NCI-H2107 treated with DMSO at 0.1 percent for 48 hours (cell line): ENCODE results near the gene BIRC7.
"Not testable (repeated sequence)": the region's sequence is repeated elsewhere in the genome, so short reads cannot be mapped to it uniquely, and the experiment has no call there.

Experiments
- DNase-seq: peaks from one replicate; lab custom pipeline; 2025; ENCODE audit not compliant: unreplicated experiment; lab: John Stamatoyannopoulos, UW

Gene BIRC7

DNA sequence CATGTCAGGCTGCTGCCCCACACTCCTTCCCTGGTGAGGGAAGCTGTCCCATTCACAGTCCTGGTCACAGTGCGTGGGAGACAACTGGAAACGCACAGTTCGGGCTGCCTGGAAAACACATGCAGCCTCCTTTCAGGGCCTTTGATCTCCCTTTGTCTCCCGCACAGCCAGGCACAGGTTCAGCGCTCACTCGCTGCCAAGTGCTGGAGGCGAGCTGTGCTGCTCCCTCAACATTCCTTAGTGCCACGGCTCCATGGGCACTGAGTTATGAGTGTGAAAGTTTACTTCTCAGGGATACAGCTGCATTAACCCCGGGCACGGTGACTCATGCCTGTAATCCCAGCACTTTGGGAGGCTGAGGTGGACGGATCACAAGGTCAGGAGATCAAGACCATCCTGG is 28.8 kb upstream of the BIRC7 start:
- DNase-seq = no peak

DNA sequence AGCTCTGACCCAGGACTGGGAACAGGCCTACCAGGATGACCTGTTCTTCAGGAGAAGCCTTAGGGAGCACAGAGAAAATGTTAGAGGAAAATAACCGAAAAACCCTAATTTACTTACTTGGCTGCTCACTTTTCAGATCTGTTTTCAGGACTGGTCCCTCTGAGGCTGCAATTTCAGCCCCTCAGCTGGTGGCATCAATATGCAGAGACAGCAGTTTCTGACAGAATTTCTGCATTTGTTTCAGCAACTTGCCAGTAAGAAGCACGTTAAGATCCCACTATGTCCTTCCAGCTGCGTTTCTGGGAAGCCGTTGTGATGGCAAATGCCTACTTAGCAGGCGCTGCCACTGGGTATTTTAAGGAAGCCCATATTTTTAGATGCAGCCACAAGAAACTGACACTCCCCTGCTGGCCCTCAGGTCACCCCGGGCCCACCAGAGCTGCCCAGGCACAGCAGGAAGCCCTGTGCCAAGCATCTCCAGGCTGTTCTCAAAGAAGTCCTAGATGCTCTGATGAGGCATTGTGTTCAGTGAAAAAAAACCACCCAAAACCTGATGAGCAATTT is 27.3 kb upstream of the BIRC7 start:
- no peak for DNase-seq

DNA sequence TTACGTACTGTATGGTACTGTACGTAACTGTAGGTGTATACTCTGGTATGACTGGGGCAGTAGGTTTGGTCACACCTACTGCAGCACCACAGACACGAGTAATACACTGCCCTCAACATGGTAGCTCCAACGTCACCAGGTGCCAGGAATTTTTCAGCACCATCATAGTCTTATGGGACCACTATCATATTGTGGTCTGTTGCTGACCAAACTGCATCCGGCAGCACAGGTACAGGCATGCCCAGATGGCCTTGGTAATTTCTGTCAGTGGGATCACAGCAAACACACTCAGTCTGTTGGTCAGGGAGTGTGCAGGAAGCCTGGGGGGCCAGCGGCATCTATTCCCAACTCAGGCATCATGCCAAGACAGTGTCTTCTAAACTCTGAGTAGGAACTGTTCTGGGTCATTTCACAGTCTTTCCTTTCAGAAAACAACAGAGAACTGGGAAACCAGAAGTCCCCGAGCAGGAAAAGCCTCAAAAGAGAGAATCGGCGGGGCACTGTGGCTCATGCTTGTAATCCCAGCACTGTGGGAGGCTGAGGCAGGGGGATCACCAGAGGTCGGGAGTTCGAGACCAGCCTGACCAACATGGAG is 25.6 kb upstream of the BIRC7 start:
- DNase-seq = no peak

DNA sequence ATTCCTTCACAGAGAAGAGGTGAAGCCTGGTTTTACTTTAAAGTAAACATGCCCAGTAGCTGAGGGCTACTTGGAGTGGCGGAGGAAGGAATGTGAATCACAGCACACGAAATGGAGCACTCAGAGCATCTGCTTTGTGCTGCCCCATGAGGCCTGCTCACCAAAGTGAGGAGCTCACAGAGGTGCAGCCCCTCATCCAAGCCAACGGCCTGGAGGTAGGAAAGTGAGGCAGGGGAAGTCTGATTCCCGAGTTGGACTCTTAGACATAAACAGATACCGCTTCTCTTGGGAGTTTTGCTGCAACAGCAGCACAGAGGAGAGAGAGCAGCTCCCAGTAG is 23.3 kb upstream of the BIRC7 start:
- no peak for DNase-seq

DNA sequence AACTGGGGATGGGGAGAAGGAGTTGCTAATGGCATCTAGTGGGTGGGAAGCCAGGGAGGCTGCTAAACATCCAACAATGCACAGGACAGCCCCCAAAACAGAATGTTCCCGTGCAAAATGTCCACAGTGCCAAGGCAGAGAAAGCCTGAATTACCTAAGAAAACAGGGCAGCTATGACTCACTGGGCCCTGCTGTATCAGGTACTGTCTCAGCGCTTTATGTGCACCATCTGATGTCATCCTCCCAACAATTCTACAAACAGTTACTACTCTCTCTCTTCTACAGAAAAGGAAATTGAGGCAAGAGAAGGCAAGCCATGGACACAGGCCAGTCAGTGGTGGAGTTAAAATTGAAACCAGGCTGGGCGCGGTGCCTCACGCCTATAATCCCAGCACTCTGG is 22.9 kb upstream of the BIRC7 start:
- DNase-seq = no peak

DNA sequence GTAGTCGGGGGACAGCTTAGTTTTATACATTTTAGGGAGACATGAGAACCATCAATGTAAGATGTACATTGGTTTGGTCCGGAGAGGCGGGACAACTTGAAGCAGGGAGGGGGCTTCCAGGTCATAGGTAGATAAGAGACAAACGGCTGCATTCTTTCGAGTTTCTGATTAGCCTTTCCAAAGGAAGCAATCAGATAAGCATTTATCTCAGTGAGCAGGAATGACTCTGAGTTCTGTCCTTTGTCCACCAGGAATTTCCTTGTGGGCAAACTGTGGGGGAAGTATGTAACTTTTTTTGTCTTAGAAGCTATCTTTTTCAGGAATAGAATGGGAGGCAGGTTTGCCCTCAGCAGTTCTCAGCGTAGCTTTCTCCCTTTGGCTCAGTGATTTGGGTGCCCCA is 21.2 kb upstream of the BIRC7 start:
- DNase-seq = no peak

DNA sequence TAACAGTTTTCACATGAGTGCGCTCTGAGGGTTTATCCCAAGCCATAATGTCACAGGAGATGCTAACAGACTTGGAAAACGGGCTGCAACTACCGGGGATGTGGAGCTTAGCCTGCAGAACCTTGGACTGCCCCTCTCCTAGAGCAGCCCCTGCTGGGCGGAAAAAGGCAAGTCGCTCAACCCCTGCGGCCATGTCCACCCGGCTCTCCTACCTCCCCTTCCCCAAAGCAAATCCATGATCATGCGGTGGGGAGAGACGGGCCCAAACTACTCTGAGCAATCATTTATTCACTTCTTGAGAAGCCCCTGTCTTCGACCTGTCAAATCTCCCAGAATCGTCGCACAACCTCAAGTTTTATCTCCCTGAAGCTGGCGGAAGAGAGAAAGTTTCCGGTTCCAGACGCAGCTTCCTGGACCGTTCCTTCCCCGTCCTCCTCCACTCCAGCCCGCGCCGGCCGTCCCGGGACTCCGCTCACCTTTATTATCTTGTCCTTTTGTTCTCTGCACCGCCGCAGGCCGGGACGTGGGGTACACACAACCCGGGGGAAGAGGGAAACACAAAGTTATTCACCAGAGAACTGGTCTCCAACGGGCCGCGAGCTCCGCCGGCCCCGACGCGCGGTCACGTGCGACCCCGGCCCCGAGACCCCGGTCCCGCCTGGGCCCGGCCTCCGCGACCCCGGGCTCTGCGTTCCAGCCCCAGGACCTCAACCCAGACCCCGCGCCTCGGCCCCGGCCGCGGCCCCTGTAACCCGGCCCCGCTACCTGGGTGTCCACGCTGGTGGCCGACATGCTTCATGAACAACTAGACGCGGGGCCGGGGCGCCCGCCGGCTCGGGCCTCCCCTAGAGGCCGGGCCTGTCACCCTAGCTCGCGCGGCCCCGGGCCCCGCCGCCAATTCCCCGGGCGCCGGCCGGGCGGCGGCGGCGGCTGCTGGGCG is 20.3 kb upstream of the BIRC7 start:
- no peak for DNase-seq

DNA sequence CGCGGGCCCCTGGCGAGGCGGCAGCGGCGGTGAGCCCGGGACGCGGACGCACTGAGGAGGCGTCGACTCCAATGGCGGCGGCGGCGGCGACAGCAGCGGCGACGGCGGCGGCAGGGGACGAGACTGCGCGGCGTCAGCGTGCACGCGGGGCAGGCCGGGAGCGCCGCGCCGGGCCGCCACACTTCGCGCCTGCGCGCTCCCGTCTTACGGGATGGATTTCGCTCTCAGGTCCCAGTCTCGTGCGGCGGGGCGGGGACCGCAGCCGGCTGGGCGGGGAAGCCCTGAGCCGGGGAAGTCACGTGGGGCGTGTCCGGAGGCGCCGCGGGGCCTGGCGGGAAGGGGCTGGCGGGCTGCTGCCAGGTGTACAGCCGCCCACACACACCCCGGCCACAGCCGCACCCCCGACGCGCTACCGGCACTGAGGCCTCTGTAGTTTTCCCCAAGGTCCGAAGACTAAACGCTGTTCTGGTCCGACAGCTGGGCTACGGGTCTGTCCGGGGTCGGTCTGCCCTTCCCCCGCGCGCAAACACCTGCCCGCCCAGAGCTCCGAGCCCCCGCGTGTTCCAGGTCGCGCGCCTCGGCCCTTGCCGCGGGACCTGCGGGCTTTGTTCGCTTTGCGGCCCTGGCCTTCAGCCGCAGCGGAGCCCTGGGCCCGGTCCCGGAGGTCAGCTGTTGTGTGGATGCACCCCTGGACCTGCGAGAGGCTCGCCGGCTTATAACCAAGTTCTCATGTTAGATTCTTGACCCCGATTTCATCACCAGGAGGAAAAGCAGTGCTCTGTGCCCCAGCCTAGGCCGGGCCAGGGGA is 19.5 kb upstream of the BIRC7 start, which contains the start of gene YTHDF1:
YTHDF1 (minus strand) TSS at position 91 of the 808 bp plus-strand sequence. CDS start 239 bp downstream, outside the sequence.
- peak; percentile 94 for DNase-seq

DNA sequence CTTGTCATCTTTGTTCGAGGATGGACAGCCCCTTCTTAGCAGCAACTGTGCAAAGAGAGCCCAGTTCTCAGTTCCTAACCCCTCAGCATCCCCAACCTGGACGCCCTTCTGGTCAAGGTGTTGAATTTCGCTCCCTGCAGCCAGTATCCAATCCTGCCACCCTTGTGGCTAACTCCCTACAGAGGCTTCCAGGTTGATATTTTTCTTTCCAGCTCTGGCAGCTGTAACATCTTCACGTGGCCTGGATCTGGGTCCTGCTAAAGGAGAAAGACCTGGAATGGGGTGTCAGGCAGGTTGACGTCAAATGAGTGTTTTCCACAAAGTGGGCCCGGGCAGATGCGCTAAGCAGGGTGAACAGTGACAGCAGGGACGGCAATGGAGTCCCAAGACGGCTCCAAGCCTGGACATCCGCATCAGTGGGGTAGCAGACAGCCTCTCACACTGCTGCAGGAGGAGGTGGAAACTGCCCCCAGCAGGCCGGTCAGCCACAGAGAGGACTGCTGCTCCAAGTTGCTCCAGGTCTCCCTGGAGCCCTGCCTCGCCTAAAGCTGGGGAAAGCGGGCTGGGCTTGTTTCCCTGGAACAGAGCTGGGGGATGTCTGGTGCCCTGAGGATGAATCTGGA is 18.7 kb upstream of the BIRC7 start:
- DNase-seq = no peak

DNA sequence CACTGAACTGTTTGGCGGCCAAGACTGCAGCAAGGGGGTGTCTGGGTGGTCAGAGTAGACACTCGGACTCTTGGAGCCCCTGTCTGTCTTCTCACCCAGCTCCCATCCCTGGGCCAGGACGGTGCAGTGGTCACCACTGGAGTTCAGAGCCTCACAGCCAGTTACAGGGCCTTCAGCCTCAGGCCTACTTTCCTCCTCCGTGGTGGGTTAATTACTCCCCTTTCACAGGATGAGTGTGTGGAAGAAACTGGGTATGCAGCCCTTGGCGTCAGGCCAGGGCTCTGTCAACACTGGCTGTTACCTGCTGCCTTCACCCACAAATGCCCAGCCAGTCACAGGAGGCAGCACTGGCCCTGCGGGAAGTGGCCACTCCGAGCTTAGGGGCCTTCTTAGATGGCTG is 18.0 kb upstream of the BIRC7 start:
- DNase-seq = no peak

DNA sequence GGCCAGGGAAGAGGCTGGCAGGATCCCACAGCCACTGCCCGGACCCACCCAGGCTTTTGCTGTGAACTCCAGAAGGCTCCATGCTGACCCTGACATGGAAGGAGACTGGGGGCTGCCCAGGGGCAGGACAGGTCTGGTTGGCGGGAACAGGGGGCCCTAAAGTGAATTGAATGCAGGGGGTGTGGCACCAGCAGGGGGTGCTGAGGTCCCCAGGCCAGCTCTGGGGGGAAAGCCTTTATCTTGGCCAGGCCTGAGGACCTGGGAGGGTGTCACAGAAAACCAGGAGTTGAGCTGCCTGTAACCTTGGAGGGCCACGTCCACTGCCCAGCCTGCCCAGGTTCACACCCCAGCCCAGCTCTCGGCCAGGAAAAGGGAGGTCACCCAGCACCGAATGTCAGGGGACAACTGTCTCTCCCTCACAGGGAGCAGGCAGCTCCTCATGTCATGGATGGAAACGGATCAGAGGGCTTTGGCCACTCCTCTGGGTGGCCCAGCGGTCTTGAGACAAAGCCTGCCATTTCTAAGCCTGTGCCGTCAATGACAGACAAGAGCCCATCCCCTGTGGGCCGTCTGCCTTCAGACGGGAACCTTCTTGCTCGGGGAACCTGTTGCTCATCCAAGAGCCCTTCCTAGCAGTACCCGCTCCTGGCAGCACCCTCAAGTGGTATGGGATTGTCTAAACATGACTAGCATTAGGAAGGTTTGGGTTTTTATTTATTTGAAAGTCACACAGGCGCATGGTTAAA is 16.8 kb upstream of the BIRC7 start:
- no peak for DNase-seq

DNA sequence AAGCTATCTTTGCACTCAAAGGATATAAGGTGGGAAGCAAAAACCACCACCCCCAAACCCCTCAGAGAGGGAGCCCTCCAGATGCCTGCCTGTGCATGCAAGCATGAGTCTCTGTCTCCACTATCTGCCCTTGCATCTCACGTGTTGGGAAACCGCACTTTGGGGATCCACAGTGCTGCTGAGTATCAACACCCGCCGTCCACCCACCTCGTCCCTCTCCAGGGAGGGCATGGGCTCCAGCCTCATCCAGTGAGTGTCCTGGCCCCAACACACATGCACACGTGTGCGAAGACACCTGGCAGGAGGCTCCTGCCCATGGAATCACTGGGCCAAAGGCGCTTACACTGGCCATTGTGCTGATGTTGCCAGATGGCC is 16.3 kb upstream of the BIRC7 start:
- DNase-seq = no peak

DNA sequence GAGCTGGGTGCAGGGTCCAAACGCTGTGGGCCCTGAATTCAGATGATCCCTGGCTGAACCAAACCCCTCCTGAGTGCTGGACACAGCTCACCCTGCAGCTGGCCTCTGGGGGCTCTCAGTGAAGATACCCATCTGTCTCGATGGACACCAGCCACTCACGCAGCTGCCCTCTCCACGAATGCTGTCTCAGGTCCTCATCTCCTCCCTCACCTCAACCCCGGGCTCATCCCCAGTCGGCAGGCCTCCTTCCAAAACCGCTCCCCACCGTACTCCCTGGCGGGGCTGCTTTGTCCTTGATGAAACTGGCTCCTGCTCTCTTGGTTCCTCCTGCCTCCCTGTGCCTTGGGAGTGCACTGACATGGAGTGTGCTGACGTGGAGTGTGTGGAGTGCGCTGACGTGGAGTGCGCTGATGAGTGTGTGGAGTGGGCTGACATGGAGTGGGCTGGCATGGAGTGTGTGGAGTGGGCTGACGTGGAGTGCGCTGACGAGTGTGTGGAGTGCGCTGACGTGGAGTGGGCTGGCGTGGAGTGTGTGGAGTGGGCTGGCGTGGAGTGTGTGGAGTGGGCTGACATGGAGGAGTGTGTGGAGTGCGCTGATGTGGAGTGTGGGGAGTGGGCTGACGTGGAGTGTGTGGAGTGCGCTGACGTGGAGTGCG is 15.7 kb upstream of the BIRC7 start:
- no peak for DNase-seq

DNA sequence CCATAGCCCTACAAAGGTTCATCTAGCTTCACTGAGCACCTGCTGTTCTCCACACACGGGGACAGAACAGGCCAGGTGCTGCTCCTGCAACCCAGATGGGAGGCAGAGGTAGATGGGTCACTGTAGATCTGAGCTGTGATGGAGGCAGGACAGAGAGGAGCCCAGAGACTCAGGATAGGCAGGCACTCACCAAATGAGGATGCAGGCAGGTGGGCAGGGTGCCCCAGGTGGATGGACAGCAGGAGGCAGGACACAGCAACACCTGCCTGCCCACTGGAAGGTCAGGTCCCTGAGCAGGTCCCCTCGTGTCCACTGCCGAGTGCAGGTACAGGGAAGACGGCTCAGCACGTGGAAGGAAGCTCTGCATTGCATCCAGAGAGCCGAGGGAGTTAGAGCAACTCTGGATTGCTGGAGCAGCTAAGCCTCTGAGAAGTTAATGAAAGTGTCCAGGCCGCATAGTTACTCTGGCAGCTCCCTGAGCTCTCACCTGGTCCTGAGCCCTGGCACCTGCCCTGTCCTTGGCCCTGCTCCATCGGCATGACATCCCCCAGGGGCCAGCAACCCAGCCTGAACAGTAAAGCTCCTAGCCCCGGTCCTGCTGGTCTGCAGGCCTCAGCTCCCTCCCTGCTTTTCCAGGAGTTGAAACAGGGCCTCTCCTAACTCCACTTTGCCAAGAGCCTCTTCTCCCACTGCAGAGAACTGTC is 14.9 kb upstream of the BIRC7 start:
- DNase-seq = no peak

DNA sequence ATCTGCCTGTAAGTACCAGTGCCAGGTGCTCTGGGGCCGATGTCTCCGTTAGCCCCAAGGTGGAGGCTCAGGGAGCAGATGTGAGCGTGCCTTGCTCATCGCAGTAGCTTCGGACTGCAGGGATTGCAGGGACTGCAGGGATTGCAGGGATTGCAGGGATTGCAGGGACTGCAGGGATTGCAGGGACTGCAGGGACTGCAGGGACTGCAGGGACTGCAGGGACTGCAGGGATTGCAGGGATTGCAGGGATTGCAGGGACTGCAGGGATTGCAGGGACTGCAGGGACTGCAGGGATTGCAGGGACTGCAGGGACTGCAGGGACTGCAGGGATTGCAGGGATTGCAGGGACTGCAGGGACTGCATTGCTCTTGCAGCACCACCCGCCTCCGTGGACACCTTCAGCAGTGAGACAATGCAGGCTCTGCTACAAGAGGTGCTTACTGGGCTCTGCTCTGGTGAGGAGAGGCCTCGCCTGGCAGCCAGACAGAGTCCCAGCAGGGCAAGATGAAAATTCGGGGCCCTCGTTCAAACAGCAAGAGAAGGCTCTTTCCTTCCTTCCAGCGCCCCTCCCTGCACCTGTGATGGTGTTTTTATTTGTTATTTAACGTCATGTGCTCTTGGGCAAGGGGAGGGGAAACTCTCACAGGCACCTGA is 14.2 kb upstream of the BIRC7 start:
- not testable (repeated sequence) for DNase-seq

DNA sequence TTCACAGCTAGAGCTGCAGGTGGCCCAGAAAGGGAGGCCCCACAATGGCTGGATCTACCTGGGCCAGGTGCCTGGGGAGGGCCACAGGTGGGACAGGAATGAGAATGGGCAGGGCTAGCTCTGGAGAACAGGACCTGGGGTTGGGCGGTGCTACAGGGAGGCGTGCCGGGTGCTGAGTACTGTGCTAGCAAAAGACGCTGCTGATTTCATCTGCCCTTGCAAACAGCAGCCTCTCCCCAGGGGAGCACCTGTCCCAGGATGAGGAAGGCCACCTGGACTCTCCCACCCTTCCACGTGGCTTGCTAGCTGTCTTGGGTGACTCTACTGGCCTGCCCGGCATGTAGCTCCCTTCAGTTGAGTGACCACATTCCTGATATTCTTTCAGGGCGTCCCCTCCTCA is 13.2 kb upstream of the BIRC7 start:
- DNase-seq = no peak

DNA sequence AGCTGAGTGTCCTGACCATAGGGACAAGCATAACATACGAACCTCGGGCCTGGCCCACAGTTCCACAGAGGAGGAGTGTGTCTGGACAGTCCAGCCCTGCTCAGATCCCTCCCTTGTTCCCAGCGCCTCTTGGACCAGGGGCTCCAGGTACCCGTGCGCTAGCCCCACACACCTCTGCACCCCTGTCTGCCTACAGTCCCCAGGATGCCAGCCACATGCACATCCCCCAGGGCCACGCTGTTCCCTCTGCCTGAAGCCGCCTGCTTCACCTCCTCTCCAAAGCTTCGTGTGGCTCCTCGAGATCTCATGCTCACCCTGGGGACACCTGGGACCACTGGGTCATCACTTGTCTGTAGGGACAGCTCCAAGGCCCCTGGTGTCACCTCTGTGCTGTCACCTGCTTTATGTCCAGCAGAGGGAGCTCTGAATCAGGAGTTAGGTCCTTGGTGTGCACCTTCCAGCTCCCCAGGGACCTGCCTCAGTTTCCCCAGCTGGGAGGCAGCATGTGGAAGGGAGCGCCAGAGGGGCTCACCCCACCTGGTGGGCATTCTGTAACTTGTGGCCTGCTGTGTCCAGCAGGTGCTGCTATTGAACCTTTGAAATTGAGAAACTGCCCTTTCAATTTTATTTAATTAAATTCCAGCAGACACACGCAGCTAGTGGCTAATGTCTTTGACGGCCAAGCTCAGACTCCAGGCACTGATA is 12.4 kb upstream of the BIRC7 start:
- DNase-seq = no peak

DNA sequence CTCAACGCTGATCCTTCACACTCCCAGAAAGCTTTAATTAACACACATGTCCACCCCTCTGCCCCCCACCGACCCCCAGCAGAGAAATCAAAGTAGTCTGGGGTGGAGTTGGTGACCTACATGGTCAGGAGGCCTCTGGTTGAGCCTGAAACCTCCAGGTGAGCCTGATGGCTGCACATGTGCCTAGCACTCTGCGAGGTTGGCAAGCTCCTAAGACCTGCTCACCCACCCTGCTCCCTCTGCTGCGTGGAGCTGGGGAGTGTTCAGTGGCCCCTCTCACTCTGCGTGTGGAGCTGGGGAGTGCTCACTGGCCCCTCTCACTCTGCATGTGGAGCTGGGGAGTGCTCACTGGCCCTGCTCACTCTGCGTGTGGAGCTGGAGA is 11.9 kb upstream of the BIRC7 start:
- no peak for DNase-seq
